ENCODE data around the gene TMEM217. TPM values are rescaled to one million over a fixed set of nuclear protein-coding genes. Genes with fewer than 3 reads are reported as not detected.

TMEM217 gene
- total RNA-seq, 2 experiments from 2014 or later = 3.5 to 4.9 TPM

GRCh38 chr6:37262446-37263026 lies 4.6 kb upstream of the TMEM217 start:
- DNase-seq = no peak
- no peak overlapping the region for H3K27ac Mint-ChIP-seq

GRCh38 chr6:37261198-37261597 lies 3.3 kb upstream of the TMEM217 start:
- H3K4me1 Mint-ChIP-seq = peaks cover 58% of the 10 kb centered on the region
- H3K4me3 Mint-ChIP-seq = no peak overlapping the region
- peak overlapping the region; percentile 76 for H3K27ac Mint-ChIP-seq
- peaks cover 21% of the 10 kb centered on the region for H3K36me3 Mint-ChIP-seq
- peaks cover 2% of the 10 kb centered on the region for H3K9me3 Mint-ChIP-seq
- no peak for DNase-seq
- H3K27me3 Mint-ChIP-seq = no peaks in the 10 kb centered on the region

More at GRCh38 chr6:37262446-37263026, 4.6 kb upstream of the TMEM217 start:
- H3K9me3 Mint-ChIP-seq = peaks cover 2% of the 10 kb centered on the region
- H3K4me1 Mint-ChIP-seq = peaks cover 51% of the 10 kb centered on the region
- no peak overlapping the region for H3K4me3 Mint-ChIP-seq
- peaks cover 23% of the 10 kb centered on the region for H3K36me3 Mint-ChIP-seq
- no peaks in the 10 kb centered on the region for H3K27me3 Mint-ChIP-seq

GRCh38 chr6:37260444-37260843 lies 2.5 kb upstream of the TMEM217 start:
- Mint-ChIP-seq H3K9me3 (peaks cover 2% of the 10 kb centered on the region), H3K4me1 (peaks cover 52% of the 10 kb centered on the region), H3K36me3 (peaks cover 20% of the 10 kb centered on the region), H3K27ac (peak overlapping the region; percentile 76), H3K4me3 (no peak overlapping the region), H3K27me3 (no peaks in the 10 kb centered on the region)
- no peak for DNase-seq

GRCh38 chr6:37260040-37260439 lies 2.1 kb upstream of the TMEM217 start:
- no peak for DNase-seq
- H3K27ac Mint-ChIP-seq = peak overlapping the region; percentile 91
- H3K4me1 Mint-ChIP-seq = peaks cover 48% of the 10 kb centered on the region
- peak overlapping the region; percentile 86 for H3K4me3 Mint-ChIP-seq
- H3K27me3 Mint-ChIP-seq = no peaks in the 10 kb centered on the region
- peaks cover 2% of the 10 kb centered on the region for H3K9me3 Mint-ChIP-seq
- peaks cover 21% of the 10 kb centered on the region for H3K36me3 Mint-ChIP-seq

DNA sequence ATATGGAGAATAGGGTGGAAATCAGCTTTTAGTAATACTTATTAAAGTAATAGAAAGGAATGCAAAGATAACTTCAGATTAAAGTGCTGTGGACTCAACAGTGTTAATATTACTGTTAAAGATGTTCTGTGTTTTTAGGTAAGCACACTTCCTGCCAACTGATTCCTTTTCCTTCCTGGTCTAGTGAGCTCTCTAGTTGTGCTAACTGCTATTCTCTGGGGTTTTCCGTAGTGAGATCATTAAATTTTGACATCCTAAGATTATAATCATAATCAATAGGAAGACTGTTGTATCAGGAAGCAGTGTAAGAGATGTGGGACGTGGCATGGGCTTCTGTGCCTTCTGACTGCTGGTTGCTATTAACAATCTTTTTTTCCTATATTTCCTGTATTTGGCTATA lies 1.2 kb upstream of the TMEM217 start:
- H3K4me1 Mint-ChIP-seq = peaks cover 43% of the 10 kb centered on the region
- H3K27me3 Mint-ChIP-seq = no peaks in the 10 kb centered on the region
- peaks cover 2% of the 10 kb centered on the region for H3K9me3 Mint-ChIP-seq
- peak overlapping the region; percentile 91 for H3K27ac Mint-ChIP-seq
- H3K4me3 Mint-ChIP-seq = peak overlapping the region; percentile 86
- peaks cover 24% of the 10 kb centered on the region for H3K36me3 Mint-ChIP-seq
- no peak for DNase-seq

DNA sequence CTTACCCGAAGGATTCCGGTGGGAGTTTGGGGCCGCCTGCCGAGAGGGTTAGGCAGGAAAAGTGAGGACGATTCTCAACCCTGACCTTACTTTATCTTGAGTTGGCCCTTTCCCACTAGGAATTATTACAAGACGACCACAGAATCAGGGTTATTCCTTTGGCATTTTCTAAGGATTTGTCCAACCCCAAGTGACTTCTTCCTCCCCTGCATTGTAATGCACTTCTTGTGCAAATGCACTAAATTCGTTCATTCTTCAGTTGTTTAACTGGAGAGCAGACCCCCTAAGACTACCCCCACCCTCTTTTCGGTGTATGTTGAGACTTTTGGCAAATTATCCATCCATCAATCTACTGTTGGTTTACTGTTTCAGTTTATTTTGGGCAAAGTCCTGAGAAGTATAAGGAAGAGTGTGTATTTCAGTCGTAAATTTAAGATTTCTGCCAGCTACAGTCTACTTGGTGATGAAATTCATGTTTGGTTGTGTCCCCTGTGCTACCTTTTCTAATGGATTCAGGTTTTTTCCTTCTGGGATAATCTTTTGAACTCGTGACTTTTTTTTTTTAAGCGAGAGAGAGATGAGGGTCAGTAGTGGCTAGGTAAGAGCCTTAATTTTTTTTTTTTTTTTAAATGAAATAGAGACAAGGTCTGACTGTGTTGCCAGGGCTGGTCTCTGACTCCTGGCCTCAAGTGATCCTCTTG lies 611 bp upstream of the TMEM217 start:
- peak overlapping the region; percentile 91 for H3K27ac Mint-ChIP-seq
- peaks cover 43% of the 10 kb centered on the region for H3K4me1 Mint-ChIP-seq
- no peaks in the 10 kb centered on the region for H3K27me3 Mint-ChIP-seq
- peaks cover 24% of the 10 kb centered on the region for H3K36me3 Mint-ChIP-seq
- H3K4me3 Mint-ChIP-seq = peak overlapping the region; percentile 86
- peaks cover 2% of the 10 kb centered on the region for H3K9me3 Mint-ChIP-seq
- no peak for DNase-seq

DNA sequence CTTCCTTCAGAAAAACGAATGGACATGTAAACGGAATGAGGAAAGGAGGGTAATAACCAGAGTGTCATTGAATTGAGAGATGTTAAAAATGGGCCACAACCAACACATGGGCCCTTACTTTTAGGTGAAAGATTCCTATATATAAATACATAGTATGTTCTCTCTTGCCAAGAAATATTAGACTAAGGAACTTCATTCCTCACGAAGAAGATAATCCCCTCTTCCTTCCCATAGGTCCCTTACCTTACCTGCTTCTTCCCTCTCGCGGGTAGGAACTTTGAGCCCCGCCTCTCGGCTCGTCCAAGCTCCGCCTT lies 667 bp downstream of the TMEM217 start:
- Mint-ChIP-seq H3K4me1 (peaks cover 32% of the 10 kb centered on the region), H3K9me3 (peaks cover 2% of the 10 kb centered on the region), H3K4me3 (peak overlapping the region; percentile 86), H3K36me3 (peaks cover 18% of the 10 kb centered on the region), H3K27ac (peak overlapping the region; percentile 91), H3K27me3 (no peaks in the 10 kb centered on the region)
- no peak for DNase-seq

DNA sequence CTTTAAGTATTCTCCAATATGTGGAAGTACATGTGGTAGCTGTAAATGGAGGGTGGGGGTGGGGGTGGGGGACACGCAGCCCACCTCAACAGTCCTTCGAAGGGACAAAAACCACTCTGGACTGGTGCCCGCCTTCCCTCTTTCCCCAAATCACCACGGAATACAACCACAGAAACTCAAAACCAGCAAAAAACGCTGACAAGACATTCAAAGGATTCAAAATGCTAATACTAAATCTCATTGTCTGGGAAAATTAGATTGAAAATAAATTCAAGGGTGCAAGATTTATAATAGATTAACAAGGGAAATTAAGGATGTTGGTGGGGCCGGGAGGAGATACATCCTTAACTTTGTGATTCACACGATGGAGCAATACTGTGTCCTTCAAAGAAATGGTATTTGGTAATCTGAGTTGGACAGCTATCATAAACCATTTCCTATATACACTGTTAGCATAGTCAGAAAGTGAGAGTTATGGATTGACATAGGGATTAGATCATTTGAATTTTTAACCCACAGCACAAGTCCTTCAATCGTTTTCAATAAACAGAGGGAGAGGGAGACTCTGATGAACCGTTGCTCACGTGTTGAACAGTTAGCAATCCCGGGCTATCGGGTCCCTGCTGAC lies 1.1 kb downstream of the TMEM217 start:
- Mint-ChIP-seq H3K4me3 (peak overlapping the region; percentile 86), H3K27me3 (no peaks in the 10 kb centered on the region), H3K9me3 (peaks cover 2% of the 10 kb centered on the region), H3K4me1 (peaks cover 30% of the 10 kb centered on the region), H3K27ac (peak overlapping the region; percentile 50), H3K36me3 (peaks cover 18% of the 10 kb centered on the region)
- no peak for DNase-seq

- Mint-ChIP-seq H3K36me3 (peaks cover 8% of the 10 kb centered on the region), H3K4me3 (no peak overlapping the region), H3K27me3 (no peaks in the 10 kb centered on the region), H3K27ac (no peak overlapping the region), H3K9me3 (no peaks in the 10 kb centered on the region), H3K4me1 (peaks cover 19% of the 10 kb centered on the region)
- no peak for DNase-seq
These were observed 3.1 kb downstream of the TMEM217 start for GRCh38 chr6:37254881-37255280.

DNA sequence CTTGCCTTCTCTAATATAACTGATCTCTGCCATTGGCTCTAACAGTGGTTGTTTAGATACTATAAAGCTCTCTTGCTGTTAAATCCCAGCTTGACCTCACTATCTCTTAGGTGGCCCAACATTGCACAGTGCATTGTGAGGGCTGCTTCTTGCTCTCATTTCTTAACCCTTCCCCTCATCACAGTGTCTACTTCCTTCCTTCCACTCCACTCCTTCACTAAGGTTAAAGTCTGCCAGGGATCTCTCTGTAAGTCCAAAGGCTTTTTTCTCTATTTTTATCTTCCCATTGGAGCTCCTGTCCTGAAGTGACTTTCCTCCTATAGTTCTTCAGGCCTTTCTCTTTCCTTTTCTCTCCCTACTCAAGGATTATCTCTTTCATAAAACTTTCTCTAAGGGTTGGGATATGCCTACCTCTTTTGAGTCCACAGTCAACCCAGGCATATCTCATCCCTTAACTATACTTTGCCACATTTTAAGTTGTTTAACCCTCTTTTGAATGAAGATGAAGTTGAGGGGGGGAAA lies 4.4 kb downstream of the TMEM217 start:
- Mint-ChIP-seq H3K9me3 (no peaks in the 10 kb centered on the region), H3K4me1 (peaks cover 9% of the 10 kb centered on the region), H3K27me3 (peaks cover 4% of the 10 kb centered on the region), H3K27ac (no peak overlapping the region), H3K36me3 (peaks cover 7% of the 10 kb centered on the region), H3K4me3 (no peak overlapping the region)
- DNase-seq = no peak

DNA sequence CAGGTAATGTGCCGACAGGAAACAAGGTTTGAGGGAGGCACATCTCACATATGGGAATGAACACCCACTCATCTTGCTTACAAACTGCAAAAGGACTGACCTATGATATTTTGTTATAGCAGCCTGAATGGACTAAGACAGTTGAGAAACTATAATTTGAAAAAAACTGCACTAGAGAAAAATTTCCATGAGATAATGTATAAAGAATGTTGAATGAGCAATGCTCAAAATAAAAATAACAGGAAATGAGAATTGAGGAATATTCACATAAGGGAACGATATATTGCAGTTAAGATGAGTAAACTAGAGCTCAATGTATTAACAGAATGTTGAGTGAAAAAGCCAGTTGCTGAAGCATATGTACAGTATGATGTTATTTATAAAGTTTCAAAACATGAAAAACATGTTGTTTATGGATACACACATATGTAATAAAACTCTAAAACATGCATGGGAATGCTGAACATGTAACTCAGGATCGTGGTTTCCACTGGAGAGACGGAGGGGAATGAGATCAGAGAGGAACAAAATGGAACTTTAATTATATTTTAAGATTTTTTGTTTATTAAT lies 6.6 kb downstream of the TMEM217 start:
- no peak for DNase-seq
- H3K27me3 Mint-ChIP-seq = peaks cover 7% of the 10 kb centered on the region
- no peak overlapping the region for H3K4me3 Mint-ChIP-seq

GRCh38 chr6:37244430-37245310 lies 13.3 kb downstream of the TMEM217 start:
- Mint-ChIP-seq H3K4me1 (peaks cover 26% of the 10 kb centered on the region), H3K27ac (no peak overlapping the region), H3K36me3 (peaks cover 5% of the 10 kb centered on the region), H3K4me3 (no peak overlapping the region), H3K27me3 (peaks cover 10% of the 10 kb centered on the region), H3K9me3 (peaks cover under 1% of the 10 kb centered on the region)
- no peak for DNase-seq

More for the DNA sequence above, 6.6 kb downstream of the TMEM217 start:
- Mint-ChIP-seq H3K9me3 (no peaks in the 10 kb centered on the region), H3K4me1 (no peaks in the 10 kb centered on the region), H3K27ac (no peak overlapping the region), H3K36me3 (peaks cover 5% of the 10 kb centered on the region)

- no peak for DNase-seq
- peaks cover 6% of the 10 kb centered on the region for H3K27me3 Mint-ChIP-seq
- H3K36me3 Mint-ChIP-seq = peaks cover 7% of the 10 kb centered on the region
- no peak overlapping the region for H3K4me3 Mint-ChIP-seq
- peaks cover 3% of the 10 kb centered on the region for H3K9me3 Mint-ChIP-seq
- no peak overlapping the region for H3K27ac Mint-ChIP-seq
- peaks cover 29% of the 10 kb centered on the region for H3K4me1 Mint-ChIP-seq
These were observed 14.1 kb downstream of the TMEM217 start for GRCh38 chr6:37243816-37244370.

DNA sequence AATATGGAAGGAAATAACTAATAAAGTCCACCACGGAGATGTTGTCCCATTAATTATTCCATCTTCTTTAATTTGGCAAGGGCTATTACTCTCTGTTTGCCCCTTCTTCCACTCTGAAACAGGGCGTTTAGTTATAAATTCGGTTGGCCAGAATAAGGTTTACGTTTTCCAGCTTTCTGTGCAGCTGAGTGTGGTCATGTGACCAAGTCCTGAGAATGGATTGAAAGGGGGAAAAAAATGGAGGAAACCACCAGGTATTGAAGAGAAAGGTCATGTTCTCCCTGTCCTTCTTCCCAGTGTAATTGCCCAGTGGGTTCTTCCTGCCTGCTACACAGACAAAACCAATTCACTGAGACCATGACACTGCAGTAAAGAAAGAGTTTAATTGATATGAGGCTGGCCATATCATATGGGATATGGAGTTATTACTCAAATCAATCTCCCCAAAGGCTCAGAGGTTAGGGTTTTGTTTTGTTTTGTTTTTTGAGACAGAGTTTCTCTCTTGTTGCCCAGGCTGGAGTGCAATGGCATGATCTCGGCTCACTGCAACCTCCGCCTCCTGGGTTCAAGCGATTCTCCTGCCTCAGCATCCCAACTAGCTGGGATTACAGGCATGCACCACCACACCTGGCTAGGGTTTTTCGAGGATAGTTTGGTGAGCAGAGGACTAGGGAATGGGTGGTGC lies 14.7 kb downstream of the TMEM217 start:
- no peak for DNase-seq
- H3K36me3 Mint-ChIP-seq = peaks cover 7% of the 10 kb centered on the region
- peaks cover 33% of the 10 kb centered on the region for H3K4me1 Mint-ChIP-seq
- peaks cover 6% of the 10 kb centered on the region for H3K27me3 Mint-ChIP-seq
- no peak overlapping the region for H3K4me3 Mint-ChIP-seq
- peaks cover 3% of the 10 kb centered on the region for H3K9me3 Mint-ChIP-seq
- H3K27ac Mint-ChIP-seq = no peak overlapping the region

Data from activated naive CD8-positive, alpha-beta T cell treated with anti-CD3 and anti-CD28 coated beads for 36 hours (primary cell).